NCI-H2227 (cell line): Measurements from ENCODE around the gene TLCD1.

Source experiments
- DNase-seq: peaks from one replicate; lab custom pipeline; 2025; ENCODE audit not compliant: unreplicated experiment; lab: John Stamatoyannopoulos, UW

The TLCD1 gene

GRCh38 chr17:28726226-28726626 lies at the start of gene TLCD1:
Gene TLCD1, minus strand, starts transcription at chr17:28726233. Its CDS starts 136 bp downstream, at chr17:28726097.
- DNase-seq = peak; percentile 75

DNA sequence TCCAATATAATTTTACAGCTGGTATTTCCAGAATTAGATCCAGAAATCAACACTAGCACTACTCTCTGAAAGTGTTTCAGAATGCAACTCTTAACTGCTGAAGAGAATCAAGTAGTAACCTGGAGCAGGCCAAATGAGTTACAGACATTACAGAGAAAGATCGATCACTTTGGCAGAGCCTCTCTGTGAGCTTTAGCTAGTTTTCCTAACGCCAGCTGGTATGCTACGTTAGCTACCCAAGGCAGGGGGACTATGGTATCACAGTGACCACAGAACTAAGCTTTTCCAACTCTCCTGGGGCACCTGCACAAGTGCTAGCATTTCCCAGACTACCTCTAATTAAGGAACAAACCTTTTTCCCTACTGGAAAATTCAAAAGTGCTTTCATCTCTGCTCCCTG lies 48.2 kb upstream of the TLCD1 start:
- DNase-seq = no peak

DNA sequence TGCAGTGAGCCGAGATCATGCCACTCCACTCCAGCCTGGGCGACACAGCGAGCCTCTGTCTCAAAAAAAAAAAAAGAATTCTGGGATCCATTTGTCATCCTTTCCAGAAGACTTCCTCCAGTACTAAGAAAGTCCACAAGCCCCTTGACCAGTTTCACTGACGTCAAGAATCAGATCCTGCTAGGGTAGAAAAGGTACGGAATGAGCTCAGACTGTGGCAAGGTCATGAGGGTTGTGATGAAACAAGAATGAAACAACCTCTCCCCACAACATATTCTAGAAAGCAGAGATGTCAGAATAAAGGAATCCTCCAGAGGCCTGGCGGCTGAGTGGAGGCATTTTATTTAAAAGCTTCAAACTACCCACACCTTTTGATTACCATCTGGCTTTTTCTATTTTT lies 47.7 kb upstream of the TLCD1 start:
- no peak for DNase-seq

DNA sequence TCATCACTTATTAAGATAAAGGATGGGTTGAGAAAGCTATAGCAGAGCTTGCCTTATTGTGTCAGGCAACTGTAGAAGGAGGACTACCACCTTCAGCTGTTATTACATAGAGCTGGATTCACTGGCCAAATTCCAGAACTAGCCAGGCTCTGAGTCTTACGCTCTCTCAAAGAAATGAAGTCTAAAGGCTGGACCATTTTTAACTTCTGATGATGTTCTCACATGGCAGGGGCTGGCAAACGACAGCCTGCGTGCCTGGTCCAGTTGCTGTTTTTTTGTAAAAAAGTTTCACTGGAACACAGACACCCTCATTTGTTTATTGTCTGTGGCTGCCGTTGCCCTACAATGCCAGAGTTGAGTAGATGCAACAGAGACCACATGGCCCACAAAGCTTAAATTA lies 39.0 kb upstream of the TLCD1 start:
- DNase-seq = no peak

GRCh38 chr17:28763804-28764266 lies 37.8 kb upstream of the TLCD1 start:
- peak; percentile 62 for DNase-seq

GRCh38 chr17:28763137-28763799 lies 37.2 kb upstream of the TLCD1 start:
- no peak for DNase-seq

- DNase-seq = peak; percentile 16
Measured at GRCh38 chr17:28760601-28761562, 34.8 kb upstream of the TLCD1 start.

DNA sequence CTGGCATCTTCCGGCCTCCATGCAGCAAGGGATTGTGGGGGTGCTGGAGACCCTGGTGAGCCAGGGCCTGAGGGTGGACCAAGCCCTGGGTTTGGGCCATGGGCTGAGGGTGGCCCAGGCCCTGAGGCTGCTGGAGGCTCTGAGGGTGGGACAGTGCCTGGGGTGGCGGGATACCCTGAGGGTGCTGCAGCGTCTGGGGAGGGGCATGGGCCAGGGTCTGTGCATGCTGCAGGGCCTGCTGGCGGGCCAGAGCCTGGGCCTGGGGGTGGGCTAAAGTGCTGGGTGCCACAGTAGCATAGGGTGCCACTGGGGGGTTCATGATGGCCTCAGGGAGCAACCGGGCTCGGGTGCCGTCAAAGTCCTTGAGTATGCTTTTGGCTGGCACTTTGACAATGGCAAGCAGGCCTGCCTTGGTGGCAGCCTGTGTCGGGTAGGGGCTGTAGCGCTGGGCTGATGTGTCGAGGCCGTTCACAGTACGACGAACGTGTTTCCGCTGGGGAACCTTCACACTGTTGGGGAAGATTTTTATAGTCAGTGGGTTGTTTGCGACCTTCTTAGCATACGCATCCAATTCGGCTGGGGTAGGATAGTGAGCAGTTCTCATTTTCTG lies 33.3 kb upstream of the TLCD1 start:
- DNase-seq = no peak

DNA sequence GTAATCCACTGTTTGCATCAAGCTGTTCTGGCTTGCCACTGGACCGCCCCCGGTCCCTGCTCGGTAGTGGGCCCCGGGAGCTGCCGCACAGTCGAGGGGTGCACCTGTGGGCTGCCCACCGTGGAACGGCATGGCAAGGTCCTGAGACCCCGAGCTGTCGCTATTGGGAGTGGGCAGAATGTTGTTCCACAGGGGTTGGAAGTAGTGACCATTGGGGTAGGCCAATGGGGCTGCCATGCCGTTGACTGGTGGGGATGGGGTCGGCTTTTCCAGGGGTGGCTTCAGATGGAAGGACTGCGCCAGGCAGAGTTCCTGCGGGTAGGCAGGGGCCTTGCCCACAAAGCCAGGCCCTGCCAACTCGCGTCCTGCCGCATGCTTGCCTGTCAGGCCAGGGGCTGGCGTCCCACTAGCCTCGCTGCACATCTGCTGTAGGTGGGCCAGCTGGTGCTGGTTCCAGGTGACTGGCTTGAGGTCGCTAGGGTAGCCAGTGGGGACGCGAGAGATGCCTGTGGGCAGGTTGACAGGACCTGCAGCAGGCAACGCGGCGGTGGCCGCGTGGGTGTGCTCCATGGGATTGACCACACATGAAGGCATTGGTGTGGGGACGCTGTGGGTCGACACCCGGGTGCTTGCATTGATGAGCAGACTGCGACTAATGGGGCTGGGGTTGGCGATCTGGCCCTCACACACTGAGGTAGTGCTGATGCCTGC lies 32.5 kb upstream of the TLCD1 start:
- DNase-seq = no peak

DNA sequence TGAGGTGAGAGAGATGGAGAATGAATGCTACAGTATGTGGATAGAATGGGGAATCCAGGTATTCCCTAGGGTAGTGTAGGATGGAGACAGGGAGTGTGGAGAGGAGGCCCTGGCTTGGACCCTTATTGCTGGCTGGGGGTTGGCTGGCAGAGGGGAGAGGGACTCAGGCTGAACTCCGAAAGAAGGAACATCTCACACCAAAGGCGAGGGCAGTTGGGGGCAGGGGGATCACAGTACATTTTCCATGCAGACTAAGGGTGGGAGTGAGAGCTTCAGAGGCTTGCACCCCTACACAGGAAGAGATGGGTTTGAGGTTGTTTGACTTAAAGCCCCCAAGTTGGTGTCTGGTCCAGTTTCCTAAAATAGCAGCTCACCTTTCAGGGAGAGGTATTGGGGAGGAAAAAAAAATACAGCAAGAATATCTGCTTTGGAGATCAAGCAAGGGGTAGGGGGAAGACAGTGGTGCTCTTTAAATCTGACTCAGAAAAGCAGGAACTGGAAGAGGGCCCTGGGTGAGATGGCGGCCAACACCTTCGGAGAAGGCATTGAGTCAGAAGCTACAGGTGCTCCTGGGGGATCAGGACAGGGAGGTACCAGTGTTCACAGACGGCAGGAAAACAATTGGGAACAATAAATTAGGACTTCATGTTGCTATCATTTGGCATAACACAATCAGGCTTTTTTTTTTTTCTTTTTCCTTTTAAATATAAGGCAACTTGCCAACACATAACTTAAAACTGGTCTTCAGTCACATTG lies 30.2 kb upstream of the TLCD1 start:
- no peak for DNase-seq

DNA sequence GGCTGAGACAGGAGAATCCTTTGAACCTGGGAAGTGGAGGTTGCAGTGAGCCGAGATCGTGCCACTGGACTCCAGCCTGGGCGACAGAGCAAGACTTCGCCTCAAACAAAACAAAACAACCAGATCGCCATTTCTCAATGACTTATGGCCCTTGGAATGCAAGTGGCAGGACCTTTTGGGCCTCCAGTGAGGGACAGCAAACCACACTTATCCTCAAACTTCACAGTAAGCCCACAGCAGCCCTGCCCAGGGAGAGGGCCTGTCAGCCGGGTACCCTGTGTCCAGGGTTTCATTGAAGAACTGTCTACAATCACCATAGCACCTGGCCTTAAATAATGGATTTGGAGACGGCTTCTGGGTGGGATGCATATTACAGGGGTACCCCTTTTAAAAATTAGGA lies 29.5 kb upstream of the TLCD1 start:
- no peak for DNase-seq

DNA sequence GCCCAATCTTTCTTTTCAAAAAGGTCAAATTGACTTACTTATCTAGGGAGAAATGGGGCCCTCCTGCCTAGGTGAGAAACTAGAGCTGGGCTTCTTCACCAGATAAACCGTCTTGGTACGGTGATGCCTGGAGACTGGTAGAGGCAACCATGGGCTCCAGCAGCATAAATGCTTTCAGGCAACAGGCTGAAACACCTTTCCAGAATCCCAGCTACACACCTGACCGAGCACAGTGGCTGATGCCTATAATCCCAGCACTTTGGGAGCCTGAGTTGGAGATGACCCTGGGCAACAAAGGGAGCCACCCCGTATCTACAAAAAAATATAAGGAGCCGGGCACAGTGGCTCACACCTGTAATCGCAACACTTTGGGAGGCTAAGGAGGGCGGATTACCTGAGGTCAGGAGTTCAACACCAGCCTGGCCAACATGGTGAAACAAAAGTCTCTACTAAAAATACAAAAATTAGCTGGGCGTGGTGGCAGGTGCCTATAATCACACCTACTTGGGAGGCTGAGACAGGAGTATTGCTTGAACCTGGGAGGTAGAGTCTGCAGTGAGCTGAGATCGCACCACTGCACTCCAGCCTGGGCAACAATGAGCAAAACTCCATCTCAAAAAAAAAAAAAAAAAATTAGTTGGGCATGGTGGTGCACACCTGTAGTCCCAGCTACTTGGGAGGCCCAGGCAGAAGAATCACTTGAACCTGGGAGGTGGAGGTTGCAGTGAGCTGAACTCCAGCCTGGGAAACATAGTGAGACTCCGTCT lies 25.8 kb upstream of the TLCD1 start:
- no peak for DNase-seq

DNA sequence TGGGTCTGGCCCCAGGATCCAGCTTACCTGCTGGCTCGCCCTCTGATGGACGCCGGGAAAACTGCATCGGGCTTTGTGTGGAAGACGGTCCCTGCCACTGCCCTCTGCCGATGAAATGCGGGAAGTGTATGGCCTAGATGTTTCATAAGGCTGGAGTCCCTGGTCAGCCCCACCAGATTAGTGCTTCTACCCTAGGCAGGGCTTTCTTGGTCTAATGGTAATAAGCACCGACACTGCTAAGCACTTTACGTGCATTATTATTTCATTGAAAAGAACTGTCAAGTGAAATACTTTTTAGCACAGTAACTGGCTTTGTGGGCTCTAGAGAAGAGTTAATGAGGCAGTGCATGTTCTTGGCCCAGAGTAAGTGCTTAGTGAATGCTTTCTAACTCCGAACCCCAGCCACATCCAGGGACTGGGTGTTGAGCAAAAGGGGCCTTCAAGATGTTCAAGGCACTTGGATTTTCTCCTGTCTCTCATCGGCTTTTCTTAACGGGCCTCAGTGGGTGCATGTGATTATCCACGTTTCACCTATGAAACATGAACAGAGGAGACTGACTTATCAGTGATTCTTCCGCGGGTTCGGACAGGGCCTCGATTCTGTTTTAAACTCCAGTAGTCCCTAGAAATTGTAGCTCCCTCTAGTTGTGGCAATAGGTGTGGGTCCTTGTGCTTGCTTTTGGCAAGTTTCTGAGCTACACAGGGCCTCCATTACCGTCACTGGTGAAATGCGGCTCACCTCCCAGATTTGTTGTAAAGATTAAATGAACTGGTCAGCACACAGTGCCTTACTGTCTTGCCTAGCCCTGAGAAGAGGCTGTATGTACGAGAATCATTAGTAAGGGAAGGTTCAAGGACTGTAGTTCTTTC lies 24.4 kb upstream of the TLCD1 start:
- DNase-seq = peak; percentile 93

DNA sequence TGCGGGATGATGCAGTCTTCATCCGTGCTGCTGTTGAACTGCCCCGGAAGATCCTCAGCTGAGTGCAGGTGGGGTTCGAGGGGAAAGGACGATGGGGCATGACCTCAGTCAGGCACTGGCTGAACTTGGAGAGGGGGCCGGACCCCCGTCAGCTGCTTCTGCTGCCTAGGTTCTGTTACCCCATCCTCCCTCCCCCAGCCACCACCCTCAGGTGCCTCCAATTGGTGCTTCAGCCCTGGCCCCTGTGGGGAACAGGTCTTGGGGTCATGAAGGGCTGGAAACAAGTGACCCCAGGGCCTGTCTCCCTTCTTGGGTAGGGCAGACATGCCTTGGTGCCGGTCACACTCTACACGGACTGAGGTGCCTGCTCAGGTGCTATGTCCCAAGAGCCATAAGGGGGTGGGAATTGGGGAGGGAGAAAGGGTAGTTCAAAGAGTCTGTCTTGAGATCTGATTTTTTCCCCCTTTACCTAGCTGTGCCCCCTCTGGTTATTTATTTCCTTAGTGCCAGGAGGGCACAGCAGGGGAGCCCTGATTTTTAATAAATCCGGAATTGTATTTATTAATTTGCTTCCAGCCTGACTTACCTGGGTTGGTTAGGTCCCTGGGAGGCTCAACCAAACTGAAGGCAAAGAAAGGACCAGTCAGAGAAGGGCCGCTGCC lies 23.6 kb upstream of the TLCD1 start:
- DNase-seq = no peak

GRCh38 chr17:28748852-28749515 lies 23.0 kb upstream of the TLCD1 start:
- DNase-seq = no peak

DNA sequence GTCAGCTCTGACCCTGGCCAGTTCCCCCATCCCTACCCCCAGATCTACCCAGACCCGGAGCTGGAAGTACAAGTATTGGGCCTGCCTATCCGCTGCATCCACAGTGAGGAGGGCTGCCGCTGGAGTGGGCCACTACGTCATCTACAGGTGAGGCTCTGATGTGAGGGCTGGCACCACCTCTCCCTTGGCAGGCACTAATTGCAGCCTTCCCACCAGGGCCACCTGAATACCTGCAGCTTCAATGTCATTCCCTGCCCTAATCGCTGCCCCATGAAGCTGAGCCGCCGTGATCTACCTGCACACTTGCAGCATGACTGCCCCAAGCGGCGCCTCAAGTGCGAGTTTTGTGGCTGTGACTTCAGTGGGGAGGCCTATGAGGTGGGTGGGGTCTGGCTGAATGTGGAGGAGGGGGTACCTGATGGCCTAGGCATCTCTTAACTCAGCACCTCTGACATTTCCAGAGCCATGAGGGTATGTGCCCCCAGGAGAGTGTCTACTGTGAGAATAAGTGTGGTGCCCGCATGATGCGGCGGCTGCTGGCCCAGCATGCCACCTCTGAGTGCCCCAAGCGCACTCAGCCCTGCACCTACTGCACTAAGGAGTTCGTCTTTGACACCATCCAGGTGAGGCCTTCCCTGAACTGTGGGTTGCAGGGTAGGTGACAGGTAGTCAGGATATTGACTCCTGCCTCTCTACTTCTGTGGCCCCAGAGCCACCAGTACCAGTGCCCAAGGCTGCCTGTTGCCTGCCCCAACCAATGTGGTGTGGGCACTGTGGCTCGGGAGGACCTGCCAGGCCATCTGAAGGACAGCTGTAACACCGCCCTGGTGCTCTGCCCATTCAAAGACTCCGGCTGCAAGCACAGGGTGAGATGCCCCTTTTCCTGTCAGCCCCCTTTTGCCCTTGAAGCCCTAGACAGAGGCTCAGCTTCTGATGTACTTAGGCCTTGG lies 22.0 kb upstream of the TLCD1 start:
- DNase-seq = no peak
